ENCODE data around the gene LHX3. TPM values are rescaled to one million over a fixed set of nuclear protein-coding genes. Genes with fewer than 3 reads are reported as not detected.

The LHX3 gene
- total RNA-seq, 2 experiments from 2014 or later = not detected

DNA sequence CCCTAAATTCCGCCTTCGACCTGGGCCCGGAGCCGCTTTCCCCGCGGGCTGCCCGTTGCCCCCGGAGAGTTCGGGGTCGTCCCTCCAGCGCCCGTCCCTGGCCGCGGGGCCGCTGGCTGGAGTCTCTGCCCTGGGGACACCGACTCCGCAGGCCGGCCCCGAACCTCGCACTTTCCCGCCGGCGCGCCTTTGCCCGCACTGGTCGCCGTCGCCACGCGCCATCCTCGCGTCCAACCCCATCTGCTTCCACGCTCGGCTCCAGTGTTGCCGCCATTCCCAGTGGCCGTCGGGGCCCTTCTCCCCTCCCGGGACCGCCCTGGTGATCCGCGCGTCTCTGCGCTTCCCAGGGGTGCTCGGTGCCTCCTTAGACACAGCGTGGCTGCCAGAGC lies 11.0 kb downstream of the LHX3 start:
- Mint-ChIP-seq H3K9me3 (ENCODE audit: low read depth) (no peaks in the 10 kb centered on the region), H3K4me3 (no peak overlapping the region), H3K4me1 (no peaks in the 10 kb centered on the region), H3K27ac (no peak overlapping the region), H3K27me3 (peaks cover 69% of the 10 kb centered on the region), H3K36me3 (no peaks in the 10 kb centered on the region)
- CTCF ChIA-PET = no interaction called here
- ATAC-seq (no peak), DNase-seq (no peak)

DNA sequence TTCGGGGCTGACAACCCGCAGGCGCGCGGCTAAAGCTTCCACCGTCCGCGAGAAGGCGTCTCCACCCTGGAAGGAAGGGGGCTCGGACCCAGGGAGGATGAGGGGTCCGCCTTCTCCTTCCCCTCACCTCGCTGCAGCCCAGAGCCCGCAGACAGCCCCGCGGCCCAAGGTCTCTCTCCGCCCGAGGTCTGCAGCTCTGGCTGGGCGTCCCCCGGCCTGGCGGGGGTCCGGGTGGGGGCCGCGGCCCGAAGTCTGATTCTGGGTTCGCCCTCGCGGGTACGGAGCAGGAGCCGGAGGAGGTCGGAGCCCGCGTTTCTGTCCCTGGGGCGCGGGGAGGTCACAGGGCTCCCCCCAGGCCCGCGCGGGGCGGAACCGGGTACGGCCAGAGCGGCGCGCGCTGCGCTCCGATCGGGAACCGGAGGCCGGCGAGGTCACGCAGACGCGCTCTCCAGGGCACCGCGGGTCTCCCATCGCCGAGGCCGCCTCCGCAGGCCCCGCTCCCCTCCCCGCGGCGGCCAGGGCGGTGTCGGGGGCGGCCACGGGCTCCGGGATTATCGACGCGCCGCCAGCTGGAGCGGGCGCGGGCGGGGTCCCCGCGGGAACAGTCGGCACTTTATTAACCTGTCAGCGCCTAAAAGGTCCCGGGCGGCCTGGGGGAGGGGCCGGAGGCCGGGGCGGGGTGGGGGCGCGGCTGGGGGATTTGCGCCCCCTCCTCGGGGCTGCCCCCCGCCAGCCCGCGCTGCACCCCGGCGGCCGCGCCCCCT lies 11.6 kb downstream of the LHX3 start:
- H3K9me3 Mint-ChIP-seq (ENCODE audit: low read depth) = no peaks in the 10 kb centered on the region
- ATAC-seq (no peak), DNase-seq (no peak)
- CTCF ChIA-PET = no interaction called here
- no peaks in the 10 kb centered on the region for H3K36me3 Mint-ChIP-seq
- no peak overlapping the region for H3K27ac Mint-ChIP-seq
- no peaks in the 10 kb centered on the region for H3K4me1 Mint-ChIP-seq
- H3K4me3 Mint-ChIP-seq = no peak overlapping the region
- peaks cover 66% of the 10 kb centered on the region for H3K27me3 Mint-ChIP-seq

DNA sequence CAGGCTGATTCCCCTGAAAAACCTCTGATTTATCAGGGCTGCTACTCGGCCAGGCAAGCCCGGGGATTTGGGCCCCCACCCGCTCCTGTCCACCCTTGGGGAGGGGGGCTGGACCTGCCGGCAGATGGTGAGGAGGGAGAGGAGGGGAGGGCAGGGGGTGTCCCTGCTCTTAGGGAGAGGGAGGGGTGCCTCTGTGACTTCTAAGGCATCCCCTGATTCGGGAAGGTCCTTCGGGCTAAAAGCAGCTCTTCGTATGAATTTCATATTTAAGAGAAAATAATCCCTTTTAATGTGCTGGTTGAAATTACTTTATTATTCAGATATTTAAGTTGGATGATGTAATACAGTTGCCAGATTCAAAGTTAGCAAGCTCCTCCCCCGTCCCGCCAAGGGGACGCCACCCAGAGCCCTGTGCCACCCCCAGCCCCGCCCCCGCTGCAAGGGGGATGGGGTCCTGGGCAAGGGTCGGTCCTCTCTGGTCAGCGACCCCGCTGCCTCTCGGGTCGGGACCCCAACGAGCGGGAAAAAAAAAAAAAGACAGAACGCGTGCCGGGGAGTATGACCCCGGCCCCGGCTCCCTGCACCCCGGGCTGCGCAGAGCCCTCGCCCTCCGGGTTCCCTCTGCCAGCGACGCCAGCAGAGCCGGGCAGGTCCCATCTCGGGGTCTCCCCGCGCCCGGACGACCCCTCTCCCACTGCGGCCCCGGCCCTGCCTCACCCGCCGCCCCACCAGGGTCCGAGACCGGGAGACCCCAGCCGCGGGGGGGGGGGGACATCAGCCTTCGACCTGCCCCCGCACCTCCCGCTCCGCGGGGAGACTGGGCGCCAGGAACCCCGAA lies 12.4 kb downstream of the LHX3 start:
- no peak for DNase-seq
- H3K4me1 Mint-ChIP-seq = no peaks in the 10 kb centered on the region
- H3K36me3 Mint-ChIP-seq = no peaks in the 10 kb centered on the region
- no peak for ATAC-seq
- H3K9me3 Mint-ChIP-seq (ENCODE audit: low read depth) = no peaks in the 10 kb centered on the region
- CTCF ChIA-PET = no interaction called here
- H3K27ac Mint-ChIP-seq = no peak overlapping the region
- no peak overlapping the region for H3K4me3 Mint-ChIP-seq
- peaks cover 58% of the 10 kb centered on the region for H3K27me3 Mint-ChIP-seq

DNA sequence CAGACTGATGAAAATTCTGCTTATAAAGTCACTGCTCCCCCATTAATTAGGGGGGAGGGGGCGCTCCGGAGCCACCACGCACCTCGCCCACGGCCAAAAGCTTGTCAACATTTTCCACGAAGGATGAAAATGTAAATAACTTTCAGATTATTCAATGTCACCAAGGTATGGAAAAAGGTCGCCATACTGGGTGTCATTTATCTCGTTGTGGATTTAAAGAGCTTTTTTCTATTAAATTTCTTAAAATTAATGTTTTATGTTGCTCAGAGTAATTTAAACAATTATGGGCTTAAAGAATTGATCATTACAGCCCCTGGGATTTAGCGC lies 13.0 kb downstream of the LHX3 start:
- Mint-ChIP-seq H3K4me1 (no peaks in the 10 kb centered on the region), H3K36me3 (no peaks in the 10 kb centered on the region), H3K4me3 (no peak overlapping the region), H3K27me3 (peaks cover 57% of the 10 kb centered on the region), H3K9me3 (ENCODE audit: low read depth) (no peaks in the 10 kb centered on the region), H3K27ac (no peak overlapping the region)
- CTCF ChIA-PET = no interaction called here
- DNase-seq (no peak), ATAC-seq (no peak)

- H3K9me3 Mint-ChIP-seq (ENCODE audit: low read depth) = no peaks in the 10 kb centered on the region
These were observed 13.6 kb downstream of the LHX3 start for GRCh38 chr9:136191099-136191959.

GRCh38 chr9:136190656-136191055 lies 14.3 kb downstream of the LHX3 start:
- no peak for DNase-seq
- no peak overlapping the region for H3K4me3 Mint-ChIP-seq
- no peaks in the 10 kb centered on the region for H3K4me1 Mint-ChIP-seq
- H3K36me3 Mint-ChIP-seq = no peaks in the 10 kb centered on the region
- no peaks in the 10 kb centered on the region for H3K9me3 Mint-ChIP-seq (ENCODE audit: low read depth)
- CTCF ChIA-PET = no interaction called here
- H3K27me3 Mint-ChIP-seq = peaks cover 45% of the 10 kb centered on the region
- no peak overlapping the region for H3K27ac Mint-ChIP-seq
- no peak for ATAC-seq

More at GRCh38 chr9:136191099-136191959, 13.6 kb downstream of the LHX3 start:
- DNase-seq (no peak), ATAC-seq (no peak)
- H3K27ac Mint-ChIP-seq = no peak overlapping the region
- peaks cover 52% of the 10 kb centered on the region for H3K27me3 Mint-ChIP-seq
- CTCF ChIA-PET = no interaction called here
- H3K4me1 Mint-ChIP-seq = no peaks in the 10 kb centered on the region
- no peak overlapping the region for H3K4me3 Mint-ChIP-seq
- no peaks in the 10 kb centered on the region for H3K36me3 Mint-ChIP-seq

- Mint-ChIP-seq H3K9me3 (ENCODE audit: low read depth) (no peaks in the 10 kb centered on the region), H3K36me3 (no peaks in the 10 kb centered on the region), H3K27me3 (peaks cover 44% of the 10 kb centered on the region), H3K4me3 (no peak overlapping the region), H3K27ac (no peak overlapping the region), H3K4me1 (no peaks in the 10 kb centered on the region)
- no peak for DNase-seq
- ATAC-seq = no peak
- CTCF ChIA-PET = no interaction called here
These were observed 14.7 kb downstream of the LHX3 start for GRCh38 chr9:136190237-136190601.

DNA sequence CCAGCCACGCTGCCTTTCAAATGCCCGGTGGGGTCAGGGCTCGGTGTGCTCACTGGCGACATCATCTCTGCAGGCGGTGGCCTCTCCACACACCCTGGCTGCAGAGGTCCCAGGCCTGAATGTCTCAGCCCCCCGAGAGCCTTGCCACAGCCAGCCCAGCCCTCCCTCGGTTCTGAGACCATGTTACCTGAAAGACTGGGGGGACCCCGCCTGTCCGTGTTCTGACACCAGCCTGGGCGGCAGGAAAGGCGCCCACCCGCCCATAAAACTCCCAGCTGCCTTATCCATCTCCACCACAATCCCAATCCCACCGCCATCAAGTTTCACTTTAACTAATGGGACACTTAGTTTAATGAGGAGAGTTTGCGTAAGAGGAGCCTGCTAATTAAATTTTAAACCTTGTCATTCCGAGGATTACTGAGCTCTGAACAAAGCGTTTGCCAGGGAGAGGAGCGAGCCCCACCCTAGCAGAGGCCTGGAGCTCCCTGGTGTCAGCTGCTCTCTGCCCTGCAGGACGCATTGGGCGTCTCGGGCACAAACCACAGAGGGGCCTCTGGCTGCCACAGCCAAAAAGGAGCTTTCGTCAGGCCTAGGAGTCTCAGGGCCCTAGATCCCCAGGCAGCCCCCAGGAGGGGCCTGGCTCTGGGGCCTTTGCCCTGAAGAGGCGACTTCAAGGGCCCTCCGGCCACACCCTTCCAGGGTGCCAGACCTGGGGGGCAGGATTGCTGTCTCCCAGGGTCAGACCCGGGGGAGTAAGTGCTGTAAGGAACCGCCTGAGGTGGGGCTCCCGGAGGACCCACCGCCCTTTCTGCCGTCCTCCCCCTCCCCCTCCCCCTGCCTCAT lies 15.3 kb downstream of the LHX3 start:
- H3K27me3 Mint-ChIP-seq = peaks cover 38% of the 10 kb centered on the region
- H3K36me3 Mint-ChIP-seq = no peaks in the 10 kb centered on the region
- no peak overlapping the region for H3K27ac Mint-ChIP-seq
- H3K4me1 Mint-ChIP-seq = no peaks in the 10 kb centered on the region
- DNase-seq (no peak), ATAC-seq (no peak)
- H3K4me3 Mint-ChIP-seq = no peak overlapping the region
- no peaks in the 10 kb centered on the region for H3K9me3 Mint-ChIP-seq (ENCODE audit: low read depth)
- CTCF ChIA-PET = no interaction called here

DNA sequence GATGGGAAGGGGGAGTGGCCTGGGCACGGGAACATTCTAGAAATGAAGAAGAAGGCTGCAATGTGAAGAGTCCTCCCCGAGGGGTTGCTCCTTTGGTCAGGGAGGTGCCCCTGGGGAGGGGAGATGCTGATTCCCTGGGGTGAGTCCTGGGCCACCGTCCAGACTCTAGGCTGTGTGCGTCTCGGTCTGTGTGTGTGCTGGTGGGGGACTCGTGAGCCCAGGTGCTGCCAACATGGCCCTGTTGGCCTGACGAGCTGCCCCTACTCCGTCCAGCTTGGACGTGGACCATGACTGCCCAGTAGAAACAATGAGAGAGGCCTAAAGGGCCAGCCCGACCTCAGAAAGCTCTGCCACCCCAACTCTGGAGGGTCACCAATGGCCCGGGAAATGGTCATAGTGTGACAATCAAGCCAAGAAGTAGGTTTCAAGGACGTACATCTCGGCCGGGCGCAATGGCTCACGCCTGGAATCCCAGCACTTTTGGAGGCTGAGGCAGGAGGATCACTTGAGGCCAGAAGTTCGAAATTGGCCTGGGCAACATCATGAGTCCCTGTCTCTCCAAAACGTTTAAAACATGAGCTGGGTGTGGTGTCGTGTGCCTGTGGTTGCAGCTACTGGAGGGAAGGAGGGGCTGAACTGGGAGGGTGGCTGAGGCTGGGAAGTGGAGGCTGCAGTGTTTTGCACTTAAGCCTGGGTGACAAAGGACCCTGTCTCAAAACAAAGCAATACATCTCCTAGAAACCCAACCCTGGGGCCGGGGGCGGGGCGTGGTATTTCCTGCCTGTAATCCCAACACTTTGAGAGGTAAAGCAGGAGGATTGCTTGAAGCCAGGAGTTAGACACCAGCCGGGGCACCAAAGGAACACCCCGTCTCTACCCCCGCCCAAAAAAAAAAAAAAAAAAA lies 17.0 kb downstream of the LHX3 start:
- no peaks in the 10 kb centered on the region for H3K9me3 Mint-ChIP-seq (ENCODE audit: low read depth)
- CTCF ChIA-PET = no interaction called here

GRCh38 chr9:136187197-136187596 lies 17.7 kb downstream of the LHX3 start:
- DNase-seq (no peak), ATAC-seq (no peak)
- Mint-ChIP-seq H3K36me3 (no peaks in the 10 kb centered on the region), H3K27ac (no peak overlapping the region), H3K4me3 (no peak overlapping the region), H3K27me3 (peaks cover 28% of the 10 kb centered on the region), H3K4me1 (no peaks in the 10 kb centered on the region), H3K9me3 (ENCODE audit: low read depth) (no peaks in the 10 kb centered on the region)
- CTCF ChIA-PET = no interaction called here

More for the DNA sequence above, 17.0 kb downstream of the LHX3 start:
- Mint-ChIP-seq H3K27me3 (peaks cover 32% of the 10 kb centered on the region), H3K36me3 (no peaks in the 10 kb centered on the region), H3K4me3 (no peak overlapping the region), H3K4me1 (no peaks in the 10 kb centered on the region), H3K27ac (no peak overlapping the region)
- no peak for ATAC-seq
- DNase-seq = no peak

- Mint-ChIP-seq H3K4me1 (no peaks in the 10 kb centered on the region), H3K36me3 (no peaks in the 10 kb centered on the region), H3K9me3 (ENCODE audit: low read depth) (no peaks in the 10 kb centered on the region), H3K4me3 (no peak overlapping the region), H3K27me3 (peaks cover 21% of the 10 kb centered on the region), H3K27ac (no peak overlapping the region)
- CTCF ChIA-PET = interaction anchor here (1.0 kb wide), 1 partner anchor 583 kb away, joined by 3 read pairs; no protein-coding TSS in a partner anchor
- no peak for ATAC-seq
- DNase-seq = no peak
These were observed 18.5 kb downstream of the LHX3 start for GRCh38 chr9:136186386-136186785.
